Measurements from ENCODE around the gene RRP1B.

GRCh38 chr21:43720539-43721166 lies 61.3 kb downstream of the RRP1B start:
- TF ChIP-seq POLR2A (IDR thresholded peaks at IDR 0.05; ENCODE audit: low read length), result no peak
- TF ChIP-seq GATA1 (IDR thresholded peaks at IDR 0.05; ENCODE audit: low read depth, low read length), result no peak
